ENCODE results near the gene PRR18.

DNA sequence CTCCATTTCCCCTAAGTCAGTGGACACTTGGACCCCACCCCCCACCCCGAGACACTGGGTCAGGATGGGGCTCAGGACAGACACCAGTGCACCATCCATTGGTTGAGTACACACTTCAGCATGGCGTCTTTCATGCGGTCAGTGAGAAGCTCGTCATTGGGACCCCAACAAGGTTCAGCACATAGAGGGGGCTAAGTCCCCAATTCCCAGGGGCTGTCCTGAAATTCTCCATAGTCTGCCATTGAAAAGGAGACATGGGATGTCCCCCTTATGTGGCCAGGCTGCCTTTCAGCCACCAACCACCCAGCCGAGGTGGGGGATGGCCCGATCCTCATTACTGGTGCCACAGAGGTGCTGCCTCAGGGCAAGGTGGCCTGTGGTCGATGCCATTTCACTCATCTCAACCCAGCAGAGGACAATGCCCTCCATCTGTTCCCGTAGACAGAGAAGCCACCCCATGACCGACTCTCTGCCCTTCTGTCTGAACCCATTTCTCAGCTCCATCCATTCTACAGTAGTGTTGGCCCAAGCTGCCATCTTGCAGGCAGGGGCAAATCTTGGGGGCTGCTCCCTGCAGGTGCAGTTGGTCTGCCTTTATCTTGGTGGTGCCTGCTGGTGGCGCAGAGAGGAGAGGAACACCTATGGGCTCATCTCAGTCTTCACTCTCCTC is 37.4 kb downstream of the PRR18 start:
- TF ChIP-seq, protein P1, sequence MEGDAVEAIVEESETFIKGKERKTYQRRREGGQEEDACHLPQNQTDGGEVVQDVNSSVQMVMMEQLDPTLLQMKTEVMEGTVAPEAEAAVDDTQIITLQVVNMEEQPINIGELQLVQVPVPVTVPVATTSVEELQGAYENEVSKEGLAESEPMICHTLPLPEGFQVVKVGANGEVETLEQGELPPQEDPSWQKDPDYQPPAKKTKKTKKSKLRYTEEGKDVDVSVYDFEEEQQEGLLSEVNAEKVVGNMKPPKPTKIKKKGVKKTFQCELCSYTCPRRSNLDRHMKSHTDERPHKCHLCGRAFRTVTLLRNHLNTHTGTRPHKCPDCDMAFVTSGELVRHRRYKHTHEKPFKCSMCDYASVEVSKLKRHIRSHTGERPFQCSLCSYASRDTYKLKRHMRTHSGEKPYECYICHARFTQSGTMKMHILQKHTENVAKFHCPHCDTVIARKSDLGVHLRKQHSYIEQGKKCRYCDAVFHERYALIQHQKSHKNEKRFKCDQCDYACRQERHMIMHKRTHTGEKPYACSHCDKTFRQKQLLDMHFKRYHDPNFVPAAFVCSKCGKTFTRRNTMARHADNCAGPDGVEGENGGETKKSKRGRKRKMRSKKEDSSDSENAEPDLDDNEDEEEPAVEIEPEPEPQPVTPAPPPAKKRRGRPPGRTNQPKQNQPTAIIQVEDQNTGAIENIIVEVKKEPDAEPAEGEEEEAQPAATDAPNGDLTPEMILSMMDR (IDR thresholded peaks at IDR 0.05; ENCODE audit: low read depth, low read length, missing input control) = no peak
- TF ChIP-seq, protein P2, sequence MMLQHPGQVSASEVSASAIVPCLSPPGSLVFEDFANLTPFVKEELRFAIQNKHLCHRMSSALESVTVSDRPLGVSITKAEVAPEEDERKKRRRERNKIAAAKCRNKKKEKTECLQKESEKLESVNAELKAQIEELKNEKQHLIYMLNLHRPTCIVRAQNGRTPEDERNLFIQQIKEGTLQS (IDR thresholded peaks at IDR 0.05) = no peak
- TF ChIP-seq JUND (IDR thresholded peaks at IDR 0.05) (no peak), RAD21 (IDR thresholded peaks at IDR 0.05) (no peak), EGR1 (IDR thresholded peaks at IDR 0.05; ENCODE audit: low read depth in 2 of 2) (no peak)
